NCI-H187 treated with DMSO at 0.1 percent for 48 hours (cell line): Measurements from ENCODE around the gene FNDC3B.
"Not testable (repeated sequence)": the region's sequence is repeated elsewhere in the genome, so short reads cannot be mapped to it uniquely, and the experiment has no call there.

Experiments
- DNase-seq: peaks from one replicate; lab custom pipeline; 2025; lab: John Stamatoyannopoulos, UW

FNDC3B gene

DNA sequence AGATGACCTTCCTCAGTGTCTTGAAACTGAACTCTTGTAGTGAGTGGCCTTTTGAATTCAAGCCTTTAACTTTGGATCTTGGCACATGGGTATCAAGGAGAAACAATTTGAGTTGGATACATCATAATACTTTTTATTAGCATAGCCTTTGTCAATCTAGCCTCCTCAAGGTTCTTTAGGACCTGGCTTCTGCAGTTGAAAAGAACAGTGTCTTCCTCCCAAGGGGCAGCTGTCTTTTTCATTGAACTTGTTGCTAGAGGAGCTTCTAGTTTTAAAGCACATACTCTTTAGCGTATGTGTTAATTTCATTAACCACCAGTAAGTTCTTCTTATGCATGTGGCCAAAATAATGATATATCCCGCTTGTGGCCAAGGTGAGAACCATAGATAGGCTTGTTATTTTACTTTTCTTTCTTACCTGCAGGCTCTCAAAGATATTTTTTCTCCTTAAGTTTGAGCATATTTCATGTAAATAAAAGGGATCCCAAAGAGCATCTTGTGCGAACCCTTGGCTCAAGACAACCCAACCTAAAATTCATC, 325.7 kb downstream of the FNDC3B start:
- no peak for DNase-seq

DNA sequence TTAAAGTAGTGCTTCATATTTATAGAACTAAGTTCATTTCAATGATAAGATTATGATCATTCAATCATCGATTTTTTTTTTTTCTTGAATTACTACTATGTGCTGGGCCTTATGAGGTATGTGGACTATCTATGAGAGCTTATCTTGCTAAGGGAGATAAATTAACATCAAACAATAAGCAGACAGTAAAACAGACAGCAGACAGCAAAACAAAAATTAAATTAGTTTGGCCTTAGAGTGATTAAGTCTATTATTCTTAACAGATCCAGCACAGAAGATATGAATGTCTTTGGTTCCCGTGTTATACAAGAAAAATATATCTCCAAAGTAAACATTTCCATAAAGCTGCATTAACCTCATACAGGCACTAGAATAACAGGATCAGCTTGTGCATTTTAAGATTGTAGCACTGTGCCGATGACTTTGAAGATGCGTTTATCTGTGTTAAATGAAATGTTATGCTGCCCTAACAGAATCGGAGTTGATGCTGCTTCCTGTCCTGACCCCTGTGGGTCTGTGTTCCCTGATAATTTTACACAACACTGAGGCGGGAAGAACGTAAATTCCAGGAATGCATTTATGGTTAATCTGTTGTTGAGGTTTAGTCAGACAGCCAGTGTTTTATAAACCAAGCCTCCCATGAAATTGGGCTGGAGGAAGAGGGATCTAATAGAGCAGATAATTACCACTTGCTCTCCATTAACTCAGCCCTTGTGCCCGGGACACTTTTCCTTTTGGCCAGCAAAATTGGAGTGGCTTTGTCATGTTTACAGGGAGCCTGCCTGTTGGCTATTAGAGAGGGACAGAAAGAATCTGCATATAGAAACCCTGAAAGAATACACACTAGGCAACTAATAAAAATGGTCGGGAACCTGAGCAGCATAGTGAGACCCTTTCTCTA, 328.1 kb downstream of the FNDC3B start:
- no peak for DNase-seq

DNA sequence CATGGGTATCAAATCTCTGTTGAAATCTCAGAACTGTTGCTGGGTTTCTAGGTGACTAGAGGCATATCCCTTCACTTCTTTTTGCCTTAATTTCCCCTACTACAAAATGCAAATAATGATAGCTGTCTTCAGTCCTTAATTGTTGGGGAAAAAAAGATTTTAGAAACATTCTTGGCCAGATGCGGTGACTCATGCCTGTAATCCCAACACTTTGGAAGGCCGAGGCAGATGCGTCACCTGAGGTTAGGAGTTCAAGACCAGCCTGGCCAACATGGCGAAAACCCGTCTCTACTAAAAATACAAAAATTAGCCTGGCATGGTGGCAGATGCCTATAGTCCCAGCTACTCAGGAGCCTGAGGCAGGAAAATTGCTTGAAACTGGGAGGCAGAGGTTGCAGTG, 329.2 kb downstream of the FNDC3B start:
- DNase-seq, result not testable (repeated sequence)

DNA sequence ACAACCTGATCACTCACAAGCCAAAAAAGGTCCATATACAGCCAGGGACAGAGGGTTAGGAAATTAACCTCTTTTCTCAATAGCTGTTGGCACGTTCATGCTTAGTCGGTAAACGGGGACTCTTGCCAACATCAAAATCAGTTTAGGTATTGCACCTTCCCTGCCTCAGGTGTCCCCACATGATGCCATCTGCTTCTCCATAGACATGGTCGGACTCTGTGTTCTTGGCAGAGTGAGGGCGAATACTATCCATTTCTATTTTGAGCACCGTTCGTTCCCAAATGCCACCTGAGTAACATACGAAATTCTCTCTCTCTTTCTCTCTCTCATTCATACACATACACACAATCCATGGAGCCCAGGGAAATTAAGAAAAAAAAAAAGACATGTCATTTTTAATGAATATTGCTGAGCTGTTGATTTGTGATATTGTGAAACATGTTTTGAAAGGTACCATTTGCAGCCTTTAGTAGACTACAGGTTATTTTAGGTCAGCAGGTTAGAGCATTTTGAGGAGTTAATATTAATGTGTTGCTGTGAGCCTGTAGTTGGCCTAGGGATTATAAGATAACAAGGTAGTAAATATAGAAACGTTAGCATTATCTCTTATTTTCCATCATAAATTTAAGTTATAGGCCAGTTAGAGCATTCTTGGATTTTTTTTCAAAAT, 330.3 kb downstream of the FNDC3B start:
- DNase-seq, result no peak

DNA sequence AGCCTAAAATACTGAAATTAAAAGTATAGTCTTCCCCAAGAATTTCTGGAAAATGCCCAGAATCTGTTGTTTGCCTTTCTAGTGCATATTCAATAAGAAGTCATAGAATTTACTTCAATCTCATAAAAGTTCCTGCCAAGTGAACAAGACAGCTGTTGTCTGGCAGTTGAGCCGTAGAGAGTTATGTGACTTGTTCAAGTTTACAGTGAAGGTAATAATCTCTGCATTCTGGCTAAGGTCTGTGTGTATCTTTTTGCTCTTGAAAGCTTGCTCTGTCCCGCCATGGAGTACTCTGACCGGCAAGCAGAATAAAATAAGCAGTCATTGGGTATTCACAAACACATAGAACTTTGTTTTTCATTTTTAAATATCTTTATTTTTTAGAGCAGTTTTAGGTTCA, 331.0 kb downstream of the FNDC3B start:
- no peak for DNase-seq

DNA sequence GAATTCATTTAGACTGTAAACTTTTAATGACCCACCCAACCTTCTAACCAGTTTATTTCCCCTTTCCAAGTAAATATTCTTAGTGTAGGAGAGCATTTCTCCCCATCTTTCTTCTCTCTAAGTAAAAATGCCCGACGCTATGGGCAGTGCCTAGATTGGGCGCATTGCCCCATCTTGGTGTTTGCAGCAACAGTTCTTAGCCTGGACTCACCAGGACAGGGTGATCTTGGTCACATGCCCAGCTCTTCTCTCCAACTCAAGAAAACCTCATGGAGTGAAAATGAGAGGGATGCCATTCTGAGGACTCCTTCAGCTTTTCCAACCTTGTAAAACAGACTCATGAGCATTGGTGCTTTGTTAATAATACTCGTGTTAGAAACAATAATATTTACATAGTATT, 332.2 kb downstream of the FNDC3B start:
- no peak for DNase-seq

- no peak for DNase-seq
These were observed 333.5 kb downstream of the FNDC3B start for GRCh38 chr3:172372895-172373294.

DNA sequence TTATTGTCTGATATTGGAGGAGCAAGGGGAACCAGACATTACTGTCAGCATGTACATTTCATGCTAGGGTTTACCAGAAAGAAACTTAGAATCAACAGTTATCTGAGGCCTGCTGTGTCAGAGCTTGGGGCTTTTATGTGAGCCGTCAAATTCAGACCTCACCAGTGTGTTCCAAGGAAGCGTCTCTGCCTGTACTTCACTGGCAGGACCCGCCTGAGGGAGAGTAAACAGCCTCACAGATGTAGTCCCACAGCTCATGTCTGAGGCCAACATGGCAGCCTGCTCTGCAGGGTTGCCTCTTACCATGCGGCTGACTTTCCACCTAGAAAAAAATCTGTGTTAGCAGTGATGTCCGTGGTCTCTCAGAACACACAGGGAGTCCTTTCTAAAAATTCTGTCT, 334.5 kb downstream of the FNDC3B start:
- no peak for DNase-seq

DNA sequence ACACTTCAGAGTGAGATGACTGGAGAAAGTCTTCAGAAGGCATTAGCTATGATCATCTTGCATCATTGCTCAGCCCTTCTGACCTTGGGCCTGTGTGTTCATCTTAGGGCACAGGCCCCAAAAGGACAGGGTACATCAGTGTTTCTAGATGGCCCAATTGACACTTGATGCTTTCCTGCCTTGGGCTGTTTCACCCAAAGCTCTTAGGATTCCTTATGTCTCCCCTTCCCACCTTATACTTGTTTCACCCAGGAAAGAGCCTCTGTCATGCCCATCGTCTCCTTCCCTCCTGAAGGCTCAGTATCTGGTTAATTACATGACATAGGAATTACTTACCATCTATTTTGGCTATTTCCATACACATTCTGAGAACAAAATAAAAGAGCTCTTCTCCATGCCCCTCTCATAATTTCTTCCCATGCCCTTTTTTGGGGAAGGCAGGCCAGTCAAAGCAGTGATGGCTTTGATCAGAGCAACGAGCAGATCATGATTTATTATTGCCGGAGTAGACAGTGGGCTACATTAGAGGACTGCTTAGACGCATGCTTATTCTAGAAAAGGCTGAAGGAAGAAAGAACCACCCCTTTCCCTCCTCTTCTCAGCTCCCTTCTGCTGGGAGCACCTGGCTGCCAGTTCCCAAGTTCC, 335.9 kb downstream of the FNDC3B start:
- no peak for DNase-seq

GRCh38 chr3:172376402-172376801, 337.0 kb downstream of the FNDC3B start:
- DNase-seq, result no peak

GRCh38 chr3:172376881-172377280, 337.5 kb downstream of the FNDC3B start:
- DNase-seq, result no peak

DNA sequence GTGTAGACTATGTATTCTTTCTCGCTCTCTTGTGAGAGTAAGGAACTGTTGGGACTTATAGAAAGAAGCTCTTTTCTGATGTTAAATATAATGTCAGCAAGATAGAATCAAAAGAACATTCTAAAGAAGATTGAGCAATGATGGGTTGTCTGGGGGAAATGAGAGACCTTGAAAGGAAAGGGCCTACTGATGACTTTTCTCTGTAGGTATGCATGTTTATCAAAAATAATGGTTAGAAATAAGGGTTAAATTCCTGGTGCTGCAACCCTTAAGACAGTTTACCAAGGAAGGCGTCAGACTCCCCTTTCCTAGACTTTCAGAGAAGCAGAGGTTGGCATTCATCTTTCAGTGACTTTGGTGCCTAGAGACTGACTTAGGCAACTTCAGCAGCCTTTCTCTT, 339.1 kb downstream of the FNDC3B start:
- no peak for DNase-seq

DNA sequence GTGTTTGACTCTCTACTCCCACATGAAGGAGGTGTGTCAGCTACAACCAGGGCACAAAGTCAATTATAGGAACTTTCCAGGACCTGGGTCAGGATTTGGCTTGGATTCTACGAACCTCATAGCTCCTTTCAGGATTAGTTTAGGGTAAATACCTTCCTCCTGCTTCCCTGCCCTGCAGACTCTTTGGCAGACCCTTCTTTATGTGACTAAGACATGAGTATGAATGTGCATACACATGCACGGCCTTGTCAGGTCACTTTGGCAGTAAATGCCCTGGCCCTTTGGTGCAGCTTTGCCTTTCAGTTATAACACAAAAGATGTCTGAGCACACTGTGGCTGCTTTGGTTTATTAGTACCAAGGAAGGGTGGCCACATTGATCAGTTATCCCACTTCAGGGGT, 340.0 kb downstream of the FNDC3B start:
- no peak for DNase-seq

DNA sequence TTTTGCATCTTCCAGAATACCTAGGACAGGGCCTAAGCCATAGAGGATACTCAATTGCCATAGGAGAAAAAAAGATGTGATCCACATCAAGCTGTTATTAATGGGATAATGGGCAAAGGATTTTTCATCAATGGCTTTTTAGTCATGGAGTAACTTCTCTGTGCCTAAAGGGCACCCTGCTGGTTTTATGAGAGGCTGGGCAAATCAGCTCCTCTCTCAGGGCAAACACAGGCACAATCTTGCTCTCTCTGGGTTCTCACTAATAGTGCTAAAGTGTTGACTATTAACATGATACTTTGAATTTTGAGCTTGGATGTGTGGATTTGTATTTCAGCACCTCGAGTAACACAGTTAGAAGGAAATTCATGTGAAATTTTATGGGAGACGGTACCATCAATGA, 341.3 kb downstream of the FNDC3B start:
- no peak for DNase-seq

DNA sequence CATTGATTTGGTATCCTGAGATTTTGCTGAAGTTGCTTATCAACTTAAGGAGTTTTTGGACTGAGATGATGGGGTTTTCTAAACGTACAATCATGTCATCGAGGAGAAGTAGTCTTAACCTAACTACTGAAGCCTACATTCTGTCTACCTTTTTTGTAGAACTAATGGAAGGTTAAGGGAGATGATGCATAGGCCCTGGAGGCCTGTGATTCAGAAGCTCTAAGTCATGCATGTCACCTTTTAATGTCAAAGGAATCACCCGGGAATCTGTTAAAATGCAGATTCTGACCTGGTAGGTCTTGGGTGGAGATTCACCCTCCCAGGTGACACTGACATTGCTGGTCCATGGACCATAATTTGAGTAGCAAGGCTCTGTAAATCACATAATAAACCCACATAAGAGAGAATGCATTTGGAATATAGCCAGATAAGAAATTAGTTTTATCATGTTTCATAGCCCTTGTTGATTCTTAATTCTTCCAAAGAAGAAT, 344.0 kb downstream of the FNDC3B start:
- DNase-seq, result no peak

DNA sequence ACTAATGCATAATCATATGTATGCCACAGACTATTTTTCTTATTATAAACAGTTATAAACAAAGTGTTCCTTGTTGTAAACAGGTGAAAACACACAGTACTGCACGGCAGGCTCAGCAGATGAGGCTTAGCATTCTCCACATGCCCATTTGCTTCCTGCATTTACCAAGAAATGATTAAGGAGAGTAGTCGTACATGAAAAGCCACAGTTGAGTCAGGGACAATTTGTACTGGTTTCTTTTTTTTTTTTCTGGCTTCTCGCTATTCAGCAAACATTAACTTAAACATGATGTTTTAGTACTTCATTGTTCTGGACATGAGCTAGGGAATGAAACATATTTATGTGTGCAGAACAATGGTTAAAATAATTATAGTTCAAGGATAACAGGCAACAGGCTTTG, 345.5 kb downstream of the FNDC3B start:
- DNase-seq, result no peak

- no peak for DNase-seq
These were observed 348.4 kb downstream of the FNDC3B start for GRCh38 chr3:172387728-172388127.

DNA sequence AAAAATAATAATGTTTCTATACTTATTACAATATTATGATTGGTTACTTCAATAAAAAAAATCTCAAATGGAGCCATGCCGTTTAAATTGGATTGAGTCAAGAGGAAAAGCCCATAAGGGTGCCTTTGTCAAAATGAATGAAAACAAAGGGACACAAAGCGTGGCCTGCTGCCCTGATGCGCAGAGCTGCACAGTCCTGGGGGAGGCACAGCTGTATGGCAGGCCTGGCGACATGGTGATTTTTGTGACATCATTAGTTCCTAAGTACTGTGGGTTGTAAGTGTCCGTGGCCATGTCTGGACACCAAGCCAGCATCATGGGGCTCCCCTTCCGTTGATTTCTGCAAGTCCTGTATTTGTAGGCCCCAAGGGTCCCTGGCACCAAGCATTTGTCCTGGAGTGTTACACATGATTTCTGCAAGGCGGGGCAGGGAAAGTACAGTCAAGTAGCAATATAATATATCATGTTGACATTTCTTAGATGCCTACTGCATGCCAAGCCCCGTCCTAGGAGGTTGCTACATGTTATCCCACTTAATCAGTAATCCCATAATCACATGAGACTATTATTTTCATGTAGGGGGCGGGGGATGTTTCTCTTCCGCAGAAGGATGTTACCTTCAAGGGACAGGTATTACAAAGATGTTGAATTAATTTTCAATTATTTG, 349.2 kb downstream of the FNDC3B start:
- DNase-seq, result no peak

- DNase-seq, result no peak
These were observed 351.4 kb downstream of the FNDC3B start for GRCh38 chr3:172390792-172391191.

GRCh38 chr3:172391592-172392302, 352.4 kb downstream of the FNDC3B start:
- no peak for DNase-seq

- no peak for DNase-seq
These were observed 355.3 kb downstream of the FNDC3B start for GRCh38 chr3:172394692-172395091.
